Measurements from ENCODE around the gene LEF1.

The LEF1 gene

DNA sequence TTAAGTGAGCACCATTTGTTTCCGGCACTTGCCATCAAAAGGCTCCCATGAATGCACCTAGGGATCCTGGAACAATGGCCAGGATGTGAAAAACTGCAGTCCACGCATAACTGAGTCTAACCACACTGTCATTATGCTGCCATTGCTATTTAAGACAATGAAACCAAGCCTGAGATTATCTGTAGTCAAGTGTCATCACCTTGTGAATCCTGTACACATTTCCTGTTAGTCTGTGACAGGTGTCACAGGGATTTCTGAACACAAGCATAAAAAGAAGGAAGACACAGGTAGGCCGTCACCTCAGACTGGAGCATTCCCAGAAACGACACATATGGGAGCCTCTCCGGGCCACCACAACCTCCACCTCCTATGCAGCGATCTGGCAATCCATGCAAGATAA lies 112.3 kb downstream of the LEF1 start:
- TF ChIP-seq ESRRG (CRISPR knock-in tag; IDR thresholded peaks at IDR 0.05) (no peak), PPARA (CRISPR knock-in tag; IDR thresholded peaks at IDR 0.05; ENCODE audit: borderline replicate concordance) (no peak)
- ATAC-seq, result no peak

DNA sequence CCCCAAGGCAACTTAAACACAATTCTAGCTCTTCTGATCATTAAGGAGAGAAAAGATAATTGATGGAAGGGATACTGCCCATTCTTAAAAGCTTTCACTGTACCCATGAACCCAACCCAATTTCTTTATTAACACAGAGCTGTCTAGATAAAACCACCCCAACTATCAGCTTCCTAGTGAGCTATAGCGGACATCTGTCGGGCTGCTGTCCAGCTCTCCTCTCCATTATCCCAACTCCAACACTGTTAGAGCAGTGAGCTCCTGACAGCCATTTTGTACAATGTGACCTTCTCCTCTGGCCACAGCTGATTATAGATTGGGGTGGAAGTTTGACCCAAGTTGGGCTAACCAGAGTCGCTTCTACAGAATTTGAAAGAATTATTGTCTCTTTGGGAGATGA lies 112.9 kb downstream of the LEF1 start:
- no peak for TF ChIP-seq ARNTL (CRISPR knock-in tag; IDR thresholded peaks at IDR 0.05; ENCODE audit: borderline replicate concordance, low read depth)
- TF ChIP-seq, protein P1, sequence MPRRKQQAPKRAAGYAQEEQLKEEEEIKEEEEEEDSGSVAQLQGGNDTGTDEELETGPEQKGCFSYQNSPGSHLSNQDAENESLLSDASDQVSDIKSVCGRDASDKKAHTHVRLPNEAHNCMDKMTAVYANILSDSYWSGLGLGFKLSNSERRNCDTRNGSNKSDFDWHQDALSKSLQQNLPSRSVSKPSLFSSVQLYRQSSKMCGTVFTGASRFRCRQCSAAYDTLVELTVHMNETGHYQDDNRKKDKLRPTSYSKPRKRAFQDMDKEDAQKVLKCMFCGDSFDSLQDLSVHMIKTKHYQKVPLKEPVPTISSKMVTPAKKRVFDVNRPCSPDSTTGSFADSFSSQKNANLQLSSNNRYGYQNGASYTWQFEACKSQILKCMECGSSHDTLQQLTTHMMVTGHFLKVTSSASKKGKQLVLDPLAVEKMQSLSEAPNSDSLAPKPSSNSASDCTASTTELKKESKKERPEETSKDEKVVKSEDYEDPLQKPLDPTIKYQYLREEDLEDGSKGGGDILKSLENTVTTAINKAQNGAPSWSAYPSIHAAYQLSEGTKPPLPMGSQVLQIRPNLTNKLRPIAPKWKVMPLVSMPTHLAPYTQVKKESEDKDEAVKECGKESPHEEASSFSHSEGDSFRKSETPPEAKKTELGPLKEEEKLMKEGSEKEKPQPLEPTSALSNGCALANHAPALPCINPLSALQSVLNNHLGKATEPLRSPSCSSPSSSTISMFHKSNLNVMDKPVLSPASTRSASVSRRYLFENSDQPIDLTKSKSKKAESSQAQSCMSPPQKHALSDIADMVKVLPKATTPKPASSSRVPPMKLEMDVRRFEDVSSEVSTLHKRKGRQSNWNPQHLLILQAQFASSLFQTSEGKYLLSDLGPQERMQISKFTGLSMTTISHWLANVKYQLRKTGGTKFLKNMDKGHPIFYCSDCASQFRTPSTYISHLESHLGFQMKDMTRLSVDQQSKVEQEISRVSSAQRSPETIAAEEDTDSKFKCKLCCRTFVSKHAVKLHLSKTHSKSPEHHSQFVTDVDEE (CRISPR knock-in tag; IDR thresholded peaks at IDR 0.05), result no peak
- no peak for TF ChIP-seq ZFP30 (CRISPR knock-in tag; IDR thresholded peaks at IDR 0.05)
- no peak for TF ChIP-seq PPARA (CRISPR knock-in tag; IDR thresholded peaks at IDR 0.05; ENCODE audit: borderline replicate concordance)
- TF ChIP-seq, protein P2, sequence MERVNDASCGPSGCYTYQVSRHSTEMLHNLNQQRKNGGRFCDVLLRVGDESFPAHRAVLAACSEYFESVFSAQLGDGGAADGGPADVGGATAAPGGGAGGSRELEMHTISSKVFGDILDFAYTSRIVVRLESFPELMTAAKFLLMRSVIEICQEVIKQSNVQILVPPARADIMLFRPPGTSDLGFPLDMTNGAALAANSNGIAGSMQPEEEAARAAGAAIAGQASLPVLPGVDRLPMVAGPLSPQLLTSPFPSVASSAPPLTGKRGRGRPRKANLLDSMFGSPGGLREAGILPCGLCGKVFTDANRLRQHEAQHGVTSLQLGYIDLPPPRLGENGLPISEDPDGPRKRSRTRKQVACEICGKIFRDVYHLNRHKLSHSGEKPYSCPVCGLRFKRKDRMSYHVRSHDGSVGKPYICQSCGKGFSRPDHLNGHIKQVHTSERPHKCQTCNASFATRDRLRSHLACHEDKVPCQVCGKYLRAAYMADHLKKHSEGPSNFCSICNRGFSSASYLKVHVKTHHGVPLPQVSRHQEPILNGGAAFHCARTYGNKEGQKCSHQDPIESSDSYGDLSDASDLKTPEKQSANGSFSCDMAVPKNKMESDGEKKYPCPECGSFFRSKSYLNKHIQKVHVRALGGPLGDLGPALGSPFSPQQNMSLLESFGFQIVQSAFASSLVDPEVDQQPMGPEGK (CRISPR knock-in tag; IDR thresholded peaks at IDR 0.05; ENCODE audit: borderline replicate concordance), result no peak
- no peak for TF ChIP-seq TOX (CRISPR knock-in tag; IDR thresholded peaks at IDR 0.05; ENCODE audit: borderline replicate concordance)
- no peak for TF ChIP-seq CSDC2 (CRISPR knock-in tag; IDR thresholded peaks at IDR 0.05)
- ATAC-seq, result no peak

DNA sequence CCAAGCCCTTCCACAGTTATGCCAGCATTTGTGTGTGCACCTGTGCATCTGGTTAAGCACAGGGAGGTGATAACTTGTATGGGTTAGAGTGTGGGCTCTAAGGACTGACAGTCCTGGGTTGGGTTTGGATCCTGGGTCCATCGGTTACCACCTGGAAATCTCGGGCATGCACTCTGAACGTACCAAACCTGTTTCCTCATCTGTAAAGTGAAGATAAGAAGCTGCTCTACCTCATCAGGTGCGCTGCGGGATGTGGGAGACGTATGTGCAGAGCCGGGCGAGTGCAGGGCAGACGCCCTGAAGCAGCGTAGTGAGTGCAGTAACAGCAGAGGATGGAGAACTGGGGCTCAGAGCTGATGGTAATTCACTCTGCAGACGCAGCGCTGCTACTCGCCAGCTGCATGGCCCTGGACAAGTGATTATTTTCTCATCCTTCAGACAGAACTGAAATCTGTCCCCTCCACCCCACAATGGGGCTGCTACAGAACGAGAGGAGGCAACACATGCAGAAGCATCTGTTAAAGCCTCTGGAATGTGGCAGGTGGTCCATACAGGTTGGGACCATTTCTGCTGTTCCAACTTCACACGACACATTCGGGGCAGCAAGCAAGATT lies 114.6 kb downstream of the LEF1 start:
- no peak for ATAC-seq

DNA sequence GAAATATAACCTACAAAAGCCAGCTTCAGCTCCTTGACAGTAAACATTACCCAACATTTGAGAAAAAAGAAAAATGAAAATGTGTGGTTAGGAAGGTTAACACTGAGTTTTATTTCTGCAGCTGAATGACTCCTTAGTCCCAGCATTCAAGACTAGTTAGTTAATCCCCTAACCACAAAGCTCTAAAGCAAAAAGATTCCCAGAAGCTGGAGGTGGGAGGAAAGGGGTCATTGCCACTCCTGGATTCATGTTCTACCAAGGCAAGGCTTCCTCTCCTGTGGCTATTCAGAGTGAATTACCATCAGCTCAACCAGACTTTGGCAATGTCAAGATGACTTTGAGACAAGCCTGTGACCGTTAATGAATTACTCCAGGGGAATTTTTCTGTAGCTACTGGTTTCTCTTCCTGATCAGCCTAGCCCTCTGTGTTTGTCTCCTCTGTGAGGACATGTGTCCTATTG lies 115.5 kb downstream of the LEF1 start:
- ATAC-seq, result no peak
- TF ChIP-seq SNAI2 (CRISPR knock-in tag; IDR thresholded peaks at IDR 0.05) (no peak), GLIS3 (CRISPR knock-in tag; IDR thresholded peaks at IDR 0.05) (no peak), ARNTL (CRISPR knock-in tag; IDR thresholded peaks at IDR 0.05; ENCODE audit: borderline replicate concordance, low read depth) (no peak), ZFP3 (CRISPR knock-in tag; IDR thresholded peaks at IDR 0.05) (no peak), ZNF8 (CRISPR knock-in tag; IDR thresholded peaks at IDR 0.05) (no peak), BACH2 (CRISPR knock-in tag; IDR thresholded peaks at IDR 0.05; ENCODE audit: borderline replicate concordance) (no peak), RARB (CRISPR knock-in tag; IDR thresholded peaks at IDR 0.05) (no peak), ISL1 (CRISPR knock-in tag; IDR thresholded peaks at IDR 0.05) (no peak), CSDC2 (CRISPR knock-in tag; IDR thresholded peaks at IDR 0.05) (no peak), ZNF70 (CRISPR knock-in tag; IDR thresholded peaks at IDR 0.05) (no peak), ZFP30 (CRISPR knock-in tag; IDR thresholded peaks at IDR 0.05) (no peak)
- TF ChIP-seq, protein P3, sequence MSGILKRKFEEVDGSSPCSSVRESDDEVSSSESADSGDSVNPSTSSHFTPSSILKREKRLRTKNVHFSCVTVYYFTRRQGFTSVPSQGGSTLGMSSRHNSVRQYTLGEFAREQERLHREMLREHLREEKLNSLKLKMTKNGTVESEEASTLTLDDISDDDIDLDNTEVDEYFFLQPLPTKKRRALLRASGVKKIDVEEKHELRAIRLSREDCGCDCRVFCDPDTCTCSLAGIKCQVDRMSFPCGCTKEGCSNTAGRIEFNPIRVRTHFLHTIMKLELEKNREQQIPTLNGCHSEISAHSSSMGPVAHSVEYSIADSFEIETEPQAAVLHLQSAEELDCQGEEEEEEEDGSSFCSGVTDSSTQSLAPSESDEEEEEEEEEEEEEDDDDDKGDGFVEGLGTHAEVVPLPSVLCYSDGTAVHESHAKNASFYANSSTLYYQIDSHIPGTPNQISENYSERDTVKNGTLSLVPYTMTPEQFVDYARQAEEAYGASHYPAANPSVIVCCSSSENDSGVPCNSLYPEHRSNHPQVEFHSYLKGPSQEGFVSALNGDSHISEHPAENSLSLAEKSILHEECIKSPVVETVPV (CRISPR knock-in tag; IDR thresholded peaks at IDR 0.05), result no peak
- TF ChIP-seq, protein P1 (CRISPR knock-in tag; IDR thresholded peaks at IDR 0.05), result no peak

More for the DNA sequence above, 114.6 kb downstream of the LEF1 start:
- TF ChIP-seq TCF4 (CRISPR knock-in tag; IDR thresholded peaks at IDR 0.05; ENCODE audit: borderline replicate concordance) (no peak), TOX (CRISPR knock-in tag; IDR thresholded peaks at IDR 0.05; ENCODE audit: borderline replicate concordance) (no peak), ESRRG (CRISPR knock-in tag; IDR thresholded peaks at IDR 0.05) (no peak), CSDC2 (CRISPR knock-in tag; IDR thresholded peaks at IDR 0.05) (no peak), ARNTL (CRISPR knock-in tag; IDR thresholded peaks at IDR 0.05; ENCODE audit: borderline replicate concordance, low read depth) (no peak), ZFP30 (CRISPR knock-in tag; IDR thresholded peaks at IDR 0.05) (no peak), ZFP3 (CRISPR knock-in tag; IDR thresholded peaks at IDR 0.05) (no peak), ISL1 (CRISPR knock-in tag; IDR thresholded peaks at IDR 0.05) (no peak), OSR1 (CRISPR knock-in tag; IDR thresholded peaks at IDR 0.05) (no peak), ZC3H10 (CRISPR knock-in tag; IDR thresholded peaks at IDR 0.05) (no peak), RARB (CRISPR knock-in tag; IDR thresholded peaks at IDR 0.05) (no peak), ZNF565 (CRISPR knock-in tag; conservative IDR thresholded peaks at IDR 0.05; ENCODE audit: low read depth) (no peak)
- TF ChIP-seq, protein P3 (CRISPR knock-in tag; IDR thresholded peaks at IDR 0.05), result no peak
- TF ChIP-seq, protein P4, sequence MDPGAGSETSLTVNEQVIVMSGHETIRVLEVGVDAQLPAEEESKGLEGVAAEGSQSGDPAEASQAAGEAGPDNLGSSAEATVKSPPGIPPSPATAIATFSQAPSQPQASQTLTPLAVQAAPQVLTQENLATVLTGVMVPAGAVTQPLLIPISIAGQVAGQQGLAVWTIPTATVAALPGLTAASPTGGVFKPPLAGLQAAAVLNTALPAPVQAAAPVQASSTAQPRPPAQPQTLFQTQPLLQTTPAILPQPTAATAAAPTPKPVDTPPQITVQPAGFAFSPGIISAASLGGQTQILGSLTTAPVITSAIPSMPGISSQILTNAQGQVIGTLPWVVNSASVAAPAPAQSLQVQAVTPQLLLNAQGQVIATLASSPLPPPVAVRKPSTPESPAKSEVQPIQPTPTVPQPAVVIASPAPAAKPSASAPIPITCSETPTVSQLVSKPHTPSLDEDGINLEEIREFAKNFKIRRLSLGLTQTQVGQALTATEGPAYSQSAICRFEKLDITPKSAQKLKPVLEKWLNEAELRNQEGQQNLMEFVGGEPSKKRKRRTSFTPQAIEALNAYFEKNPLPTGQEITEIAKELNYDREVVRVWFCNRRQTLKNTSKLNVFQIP (CRISPR knock-in tag; IDR thresholded peaks at IDR 0.05; ENCODE audit: borderline replicate concordance, low read depth), result no peak

All from SK-N-SH treated with all-trans-retinoic acid at 6 μM for 48 hours (cell line).